ENCODE measurements around the gene MYB. TPM values are rescaled to one million over a fixed set of nuclear protein-coding genes. Genes with fewer than 3 reads are reported as not detected.

MYB gene
- total and polyA plus RNA-seq, 7 donors = 0.55 to 27.8 (median 12.0) TPM; not detected in 2

DNA sequence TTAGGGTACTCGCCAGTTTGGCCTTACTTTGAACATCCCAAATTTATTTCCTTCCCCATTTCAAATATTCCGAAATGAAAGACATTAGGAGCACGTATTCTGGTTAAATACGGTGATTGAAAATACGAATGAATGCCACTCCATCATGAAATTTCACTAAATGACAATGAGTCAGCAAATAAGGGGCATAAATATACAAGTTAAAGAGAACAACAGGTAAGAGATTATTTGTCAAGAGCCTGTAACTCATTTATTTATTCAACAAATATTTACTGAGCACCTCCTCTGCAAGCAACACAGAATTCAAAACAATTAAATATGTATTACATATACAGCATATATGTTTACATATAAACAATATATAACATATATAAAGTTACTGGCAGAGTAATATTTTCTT is 44.8 kb downstream of the MYB start:
- H3K27ac ChIP-seq = no peak overlapping the region
- no peaks in the 10 kb centered on the region for H3K36me3 ChIP-seq
- H3K4me3 ChIP-seq = no peak overlapping the region
- TF ChIP-seq, protein P1, sequence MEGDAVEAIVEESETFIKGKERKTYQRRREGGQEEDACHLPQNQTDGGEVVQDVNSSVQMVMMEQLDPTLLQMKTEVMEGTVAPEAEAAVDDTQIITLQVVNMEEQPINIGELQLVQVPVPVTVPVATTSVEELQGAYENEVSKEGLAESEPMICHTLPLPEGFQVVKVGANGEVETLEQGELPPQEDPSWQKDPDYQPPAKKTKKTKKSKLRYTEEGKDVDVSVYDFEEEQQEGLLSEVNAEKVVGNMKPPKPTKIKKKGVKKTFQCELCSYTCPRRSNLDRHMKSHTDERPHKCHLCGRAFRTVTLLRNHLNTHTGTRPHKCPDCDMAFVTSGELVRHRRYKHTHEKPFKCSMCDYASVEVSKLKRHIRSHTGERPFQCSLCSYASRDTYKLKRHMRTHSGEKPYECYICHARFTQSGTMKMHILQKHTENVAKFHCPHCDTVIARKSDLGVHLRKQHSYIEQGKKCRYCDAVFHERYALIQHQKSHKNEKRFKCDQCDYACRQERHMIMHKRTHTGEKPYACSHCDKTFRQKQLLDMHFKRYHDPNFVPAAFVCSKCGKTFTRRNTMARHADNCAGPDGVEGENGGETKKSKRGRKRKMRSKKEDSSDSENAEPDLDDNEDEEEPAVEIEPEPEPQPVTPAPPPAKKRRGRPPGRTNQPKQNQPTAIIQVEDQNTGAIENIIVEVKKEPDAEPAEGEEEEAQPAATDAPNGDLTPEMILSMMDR (IDR thresholded peaks at IDR 0.05) = no peak
- TF ChIP-seq POLR2AphosphoS5 (IDR thresholded peaks at IDR 0.05) = no peak
- no peak for TF ChIP-seq POLR2A (IDR thresholded peaks at IDR 0.05)
- TF ChIP-seq EP300 (IDR thresholded peaks at IDR 0.05) = no peak
- no peaks in the 10 kb centered on the region for H3K27me3 ChIP-seq
- intact Hi-C loops (cut with DNase I) = no loop called here
- no peak for DNase-seq
- WGBS, 2 donors = 96 to 97% methylated on average over 5 of the region's 5 CpGs
- no peaks in the 10 kb centered on the region for H3K4me1 ChIP-seq
- H3K9me3 ChIP-seq = no peaks in the 10 kb centered on the region

DNA sequence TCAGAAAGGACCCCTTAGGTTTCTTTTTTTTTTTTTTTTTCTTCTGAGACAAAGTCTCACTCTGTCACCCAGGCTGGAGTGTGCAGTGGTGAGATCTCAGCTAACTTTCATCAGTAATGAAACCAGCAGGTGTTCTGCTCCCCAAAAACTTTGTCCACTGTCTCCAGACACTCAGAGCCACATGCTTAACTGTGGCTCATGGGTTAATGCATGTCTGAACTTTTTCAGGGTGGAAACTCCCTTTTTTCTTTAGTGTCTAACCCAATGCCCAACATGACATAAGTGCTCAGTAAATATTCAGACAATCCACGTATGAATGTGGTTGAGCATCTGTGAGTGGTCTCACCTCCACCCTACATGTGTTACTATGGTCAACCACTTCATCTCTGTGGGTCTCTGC is 45.4 kb downstream of the MYB start:
- no peaks in the 10 kb centered on the region for H3K4me1 ChIP-seq
- no peak for DNase-seq
- H3K36me3 ChIP-seq = no peaks in the 10 kb centered on the region
- H3K27ac ChIP-seq = no peak overlapping the region
- TF ChIP-seq POLR2A (IDR thresholded peaks at IDR 0.05) (no peak), EP300 (IDR thresholded peaks at IDR 0.05) (no peak), POLR2AphosphoS5 (IDR thresholded peaks at IDR 0.05) (no peak)
- TF ChIP-seq, protein P1 (IDR thresholded peaks at IDR 0.05) = no peak
- no peaks in the 10 kb centered on the region for H3K27me3 ChIP-seq
- H3K9me3 ChIP-seq = no peaks in the 10 kb centered on the region
- H3K4me3 ChIP-seq = no peak overlapping the region
- 65 to 72% methylated on average over 1 of the region's 1 CpG for WGBS, 2 donors
- intact Hi-C loops (cut with DNase I) = no loop called here

DNA sequence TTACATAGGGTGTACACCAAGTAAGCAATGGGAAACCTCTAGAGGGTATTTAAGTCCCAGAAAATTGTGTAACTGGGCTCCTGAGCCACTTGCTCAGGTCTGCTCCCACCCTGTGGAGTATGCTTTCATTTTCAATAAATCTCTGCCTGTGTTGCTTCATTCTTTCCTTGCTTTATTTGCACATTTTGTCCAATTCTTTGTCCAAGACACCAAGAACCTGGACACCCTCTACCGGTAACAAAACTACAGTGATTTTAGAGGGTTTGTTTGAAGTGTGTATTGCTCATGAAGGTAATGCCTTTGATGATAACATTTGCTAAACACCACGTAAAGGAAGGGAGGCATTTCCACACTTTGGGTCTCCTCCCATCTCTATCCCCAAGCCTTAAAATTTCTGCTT is 46.2 kb downstream of the MYB start:
- TF ChIP-seq EP300 (IDR thresholded peaks at IDR 0.05) (no peak), POLR2A (IDR thresholded peaks at IDR 0.05) (no peak), POLR2AphosphoS5 (IDR thresholded peaks at IDR 0.05) (no peak)
- TF ChIP-seq, protein P1 (IDR thresholded peaks at IDR 0.05) = no peak
- H3K4me3 ChIP-seq = no peak overlapping the region
- H3K36me3 ChIP-seq = no peaks in the 10 kb centered on the region
- 35 to 60% methylated on average over 2 of the region's 2 CpGs for WGBS, 2 donors
- intact Hi-C loops (cut with DNase I) = no loop called here
- H3K27me3 ChIP-seq = no peaks in the 10 kb centered on the region
- H3K27ac ChIP-seq = no peak overlapping the region
- no peak for DNase-seq
- no peaks in the 10 kb centered on the region for H3K4me1 ChIP-seq
- no peaks in the 10 kb centered on the region for H3K9me3 ChIP-seq

DNA sequence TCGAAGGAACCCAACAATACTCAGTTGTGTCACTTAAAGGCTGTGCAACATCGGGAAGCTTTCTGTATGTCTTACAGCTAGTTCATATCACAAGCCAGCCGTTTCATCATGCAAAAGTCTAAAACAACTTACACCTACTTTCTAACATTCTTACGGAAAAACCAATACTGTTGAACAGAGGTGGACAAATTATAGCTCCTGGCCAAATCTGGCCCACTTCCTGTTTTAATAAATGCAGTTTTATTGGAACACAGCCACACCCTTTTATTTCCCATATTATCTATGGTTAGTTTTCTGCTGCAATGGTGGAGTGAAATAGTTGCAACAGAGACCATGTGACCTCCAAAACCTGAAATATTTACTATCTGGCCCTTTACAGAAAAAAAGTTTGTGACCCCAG is 46.6 kb downstream of the MYB start:
- intact Hi-C loops (cut with DNase I) = no loop called here
- Histone ChIP-seq H3K9me3 (no peaks in the 10 kb centered on the region), H3K36me3 (no peaks in the 10 kb centered on the region), H3K4me1 (no peaks in the 10 kb centered on the region), H3K27ac (no peak overlapping the region), H3K27me3 (no peaks in the 10 kb centered on the region), H3K4me3 (no peak overlapping the region)
- no peak for DNase-seq
- 85 to 96% methylated on average over 4 of the region's 4 CpGs for WGBS, 2 donors
- TF ChIP-seq POLR2A (IDR thresholded peaks at IDR 0.05) = no peak
- TF ChIP-seq POLR2AphosphoS5 (IDR thresholded peaks at IDR 0.05) = no peak
- no peak for TF ChIP-seq EP300 (IDR thresholded peaks at IDR 0.05)
- TF ChIP-seq, protein P1 (IDR thresholded peaks at IDR 0.05) = no peak

DNA sequence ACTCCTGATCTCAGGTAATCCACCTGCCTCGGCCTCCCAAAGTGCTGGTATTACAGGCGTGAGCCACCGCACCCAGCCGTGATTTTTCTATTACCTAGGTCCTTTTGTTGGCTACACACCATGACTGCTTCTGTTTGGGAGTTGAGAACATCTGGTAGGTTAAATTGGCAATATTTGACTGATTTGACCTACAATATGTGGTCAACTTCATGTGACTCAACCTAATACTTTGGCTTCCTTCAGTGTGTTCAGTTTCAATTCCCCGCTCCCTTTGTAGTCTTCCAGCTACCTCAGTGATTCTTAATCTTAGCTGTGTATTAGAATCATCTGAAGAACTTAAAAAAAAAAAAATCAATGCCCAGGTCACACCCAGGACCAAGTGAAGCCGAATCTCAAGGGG is 47.4 kb downstream of the MYB start:
- WGBS, 2 donors = 94 to 95% methylated on average over 6 of the region's 6 CpGs
- DNase-seq = no peak
- TF ChIP-seq POLR2A (IDR thresholded peaks at IDR 0.05) (no peak), POLR2AphosphoS5 (IDR thresholded peaks at IDR 0.05) (no peak)
- no peaks in the 10 kb centered on the region for H3K4me1 ChIP-seq
- no peaks in the 10 kb centered on the region for H3K27me3 ChIP-seq
- H3K27ac ChIP-seq = no peak overlapping the region
- no peaks in the 10 kb centered on the region for H3K9me3 ChIP-seq
- H3K4me3 ChIP-seq = no peak overlapping the region
- intact Hi-C loops (cut with DNase I) = no loop called here
- no peaks in the 10 kb centered on the region for H3K36me3 ChIP-seq
